GM11168 (cell line): ENCODE measurements around the gene TCN2.
"Not testable (repeated sequence)": the region's sequence is repeated elsewhere in the genome, so short reads cannot be mapped to it uniquely, and the experiment has no call there.

Source experiments
- in situ Hi-C: fragments of 300-500 bp; cut with MboI; formaldehyde crosslinking; loops from one replicate; pipeline ENCODE4 v1.12.0; 2022; ENCODE audit warnings: low sequenced_read_pairs; ENCODE audit not compliant: unreplicated experiment

Gene TCN2

DNA sequence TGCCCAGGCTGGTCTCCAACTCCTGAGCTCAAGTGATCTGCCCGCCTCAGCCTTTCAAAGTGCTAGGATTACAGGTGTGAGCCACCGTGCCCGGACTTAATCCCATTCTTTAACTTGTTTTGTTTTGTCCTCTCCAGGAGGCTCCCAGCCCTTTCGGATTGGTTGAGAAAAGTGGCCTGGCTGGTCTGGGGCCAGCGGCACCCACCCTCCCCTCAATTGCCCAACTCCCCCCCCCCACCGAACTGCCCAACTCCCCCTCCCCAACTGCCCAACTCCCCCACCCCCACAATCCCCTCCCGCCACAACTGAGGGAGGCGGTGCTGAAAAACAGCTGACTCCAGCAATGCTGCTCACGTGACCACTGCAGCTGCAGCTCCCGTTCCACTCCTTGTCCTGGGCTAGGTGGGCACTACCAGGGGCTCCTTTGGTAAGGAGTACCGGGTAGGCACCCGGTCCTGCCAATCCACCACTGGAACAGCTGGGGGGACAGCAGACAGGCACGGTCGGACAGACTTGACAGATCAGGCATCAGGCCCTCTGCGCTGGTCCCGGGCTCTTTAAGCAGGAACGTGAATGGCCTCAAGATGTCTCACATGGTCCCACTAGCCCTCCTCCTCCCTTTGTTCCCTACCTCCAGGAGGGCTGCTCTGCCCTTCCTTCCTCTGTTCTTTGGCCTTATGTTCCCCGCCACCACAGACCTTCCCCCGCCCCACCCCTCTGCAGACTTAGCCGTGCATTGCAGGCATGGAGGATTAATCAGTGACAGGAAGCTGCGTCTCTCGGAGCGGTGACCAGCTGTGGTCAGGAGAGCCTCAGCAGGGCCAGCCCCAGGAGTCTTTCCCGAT lies at the start of gene TCN2:
TSS of gene TCN2 (plus strand) at position 720 of the 845 bp plus-strand sequence. CDS start 158 bp downstream, outside the sequence.
- in situ Hi-C loops: no loop called here

DNA sequence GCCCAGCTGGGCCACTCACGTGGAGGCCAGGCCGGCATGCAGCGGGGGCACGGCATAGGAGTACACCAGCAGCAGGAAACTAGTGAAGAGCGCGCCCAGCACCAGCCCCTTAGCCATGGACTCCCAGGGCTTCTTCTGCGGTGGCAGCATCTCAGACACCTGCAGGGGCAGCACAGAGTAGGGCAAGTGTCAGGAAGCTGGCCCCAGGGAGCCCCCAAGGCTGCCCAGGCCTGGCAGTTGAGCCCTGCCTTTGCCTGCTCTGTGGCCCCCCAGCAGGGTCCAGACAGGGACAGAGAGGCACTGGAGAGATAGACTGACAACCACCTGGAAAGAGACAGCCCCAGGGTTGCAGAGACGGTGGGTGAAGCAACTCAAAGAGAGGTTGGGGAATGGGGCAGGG lies 49.7 kb upstream of the TCN2 start:
- in situ Hi-C loops: no loop called here

GRCh38 chr22:30559889-30560288 lies 47.1 kb upstream of the TCN2 start:
- in situ Hi-C loops: no loop called here

GRCh38 chr22:30560643-30561202 lies 46.3 kb upstream of the TCN2 start:
- in situ Hi-C loops: not testable (repeated sequence)

- in situ Hi-C loops: no loop called here
Measured at GRCh38 chr22:30561402-30562189, 45.4 kb upstream of the TCN2 start.

DNA sequence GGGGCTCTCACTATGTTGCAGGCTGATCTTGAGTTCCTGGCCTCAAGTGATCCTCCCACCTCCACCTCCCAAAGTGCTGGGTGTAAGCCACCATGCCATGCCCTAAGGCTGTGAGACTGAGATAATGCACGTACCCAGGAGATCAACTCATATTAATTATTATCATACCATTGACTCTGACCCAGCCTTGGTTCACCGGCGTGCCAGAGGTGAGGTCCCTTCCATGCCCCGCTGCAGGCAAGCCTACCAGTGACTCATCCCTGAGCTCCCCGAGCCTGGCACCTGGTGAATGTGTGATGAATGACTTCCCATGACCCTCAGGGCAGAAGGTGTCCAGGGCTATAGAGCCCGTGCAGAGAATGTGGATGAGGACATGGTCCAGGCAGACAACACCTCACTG lies 44.6 kb upstream of the TCN2 start:
- in situ Hi-C loops: no loop called here

- in situ Hi-C loops: no loop called here
Measured at GRCh38 chr22:30564045-30564760, 42.8 kb upstream of the TCN2 start.

- in situ Hi-C loops: no loop called here
Measured at GRCh38 chr22:30564761-30565119, 42.2 kb upstream of the TCN2 start.

DNA sequence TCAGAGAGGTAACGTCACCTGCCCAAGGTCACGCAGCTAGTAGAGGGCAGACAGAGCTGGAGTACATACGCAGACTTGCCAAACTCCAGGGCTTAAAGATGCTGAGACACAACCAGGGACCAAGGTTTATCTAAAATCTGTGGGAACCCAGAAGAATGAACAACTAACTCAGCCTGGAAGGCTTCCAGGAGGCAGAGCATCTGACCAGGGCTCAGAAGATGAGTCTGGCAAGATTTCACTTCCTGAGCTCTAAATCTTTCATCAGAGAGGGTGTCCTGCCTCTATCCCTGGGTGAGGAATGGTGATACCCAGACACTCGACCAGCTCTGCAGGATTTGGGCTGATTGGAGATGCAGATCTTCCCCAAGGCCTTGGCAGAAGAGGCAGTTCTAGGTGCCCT lies 41.6 kb upstream of the TCN2 start:
- in situ Hi-C loops: no loop called here

DNA sequence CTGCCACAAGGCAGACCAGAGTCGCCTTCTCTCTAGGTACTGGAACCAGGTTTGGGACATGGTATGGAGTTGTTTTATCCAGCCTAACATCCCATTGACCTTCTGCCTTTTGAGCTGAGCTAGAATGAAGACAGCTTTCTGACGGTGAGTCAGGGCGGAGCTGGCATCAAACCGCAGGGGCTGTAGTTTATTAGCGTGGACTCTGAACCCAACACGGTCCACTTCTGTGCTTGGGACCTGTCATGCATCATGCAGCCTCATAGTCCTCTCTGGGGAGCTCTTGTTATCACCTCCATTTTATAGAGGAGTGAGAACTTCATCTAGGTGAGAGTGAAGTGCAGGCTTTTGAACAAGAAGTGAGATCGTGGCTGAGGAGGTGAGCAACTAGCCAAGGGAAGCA lies 40.8 kb upstream of the TCN2 start:
- in situ Hi-C loops: no loop called here

- in situ Hi-C loops: not testable (repeated sequence)
Measured at GRCh38 chr22:30567277-30567676, 39.7 kb upstream of the TCN2 start.

DNA sequence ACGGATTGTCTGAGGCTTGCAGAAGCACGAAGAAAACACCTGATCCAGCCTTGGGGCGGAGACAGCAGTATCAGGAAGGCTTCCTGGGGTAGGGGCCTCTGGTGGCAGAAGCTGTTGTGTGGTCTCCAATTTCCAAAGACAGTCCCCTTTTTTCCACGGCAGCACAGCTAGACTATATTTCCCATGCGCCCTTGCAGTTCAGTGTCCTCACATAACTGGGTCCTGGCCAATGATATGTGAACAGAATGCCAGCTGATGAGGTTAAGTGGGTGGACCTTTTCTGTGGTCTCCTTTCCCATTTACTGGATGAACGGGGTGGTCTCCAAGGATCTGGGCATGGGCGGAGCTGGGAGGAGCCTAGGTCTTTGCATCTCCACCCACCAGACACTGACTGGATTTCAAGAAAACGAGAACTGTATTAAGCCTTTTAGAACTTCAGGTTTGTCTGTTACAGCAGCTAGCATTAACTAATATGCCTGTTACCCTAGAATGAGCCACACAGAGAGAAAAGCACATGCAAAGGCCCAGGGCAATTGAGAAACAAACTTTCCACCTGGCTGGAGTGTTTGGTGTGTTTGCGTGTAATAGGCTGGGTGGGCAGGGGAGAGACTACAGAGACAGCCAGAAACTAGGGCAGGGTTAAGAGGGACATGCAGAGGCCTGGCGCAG lies 38.7 kb upstream of the TCN2 start:
- in situ Hi-C loops: no loop called here

DNA sequence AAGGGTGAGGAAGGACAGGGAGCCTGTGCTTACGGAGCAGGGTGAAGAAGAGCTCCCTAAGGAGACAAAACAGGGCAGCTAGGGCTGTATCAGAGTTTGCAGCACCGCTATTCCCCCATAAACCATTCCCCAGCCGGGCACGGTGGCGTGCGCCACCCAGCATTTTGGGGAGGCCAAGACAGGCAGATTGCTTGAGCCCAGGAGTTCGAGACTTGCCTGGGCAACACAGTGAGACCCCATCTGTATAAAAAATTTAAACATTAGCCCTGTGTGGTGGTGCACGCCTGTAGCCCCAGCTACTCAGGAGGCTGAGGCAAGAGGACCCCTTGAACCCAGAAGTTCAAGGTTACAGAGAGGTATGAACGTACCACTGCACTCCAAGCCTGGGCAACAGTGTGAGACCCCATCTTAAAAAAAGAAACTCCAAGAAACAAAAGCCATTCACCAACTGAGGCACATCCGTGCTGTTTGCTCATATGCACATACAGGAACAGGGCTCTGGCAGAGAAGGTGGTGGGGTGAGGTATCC lies 37.2 kb upstream of the TCN2 start:
- in situ Hi-C loops: no loop called here

DNA sequence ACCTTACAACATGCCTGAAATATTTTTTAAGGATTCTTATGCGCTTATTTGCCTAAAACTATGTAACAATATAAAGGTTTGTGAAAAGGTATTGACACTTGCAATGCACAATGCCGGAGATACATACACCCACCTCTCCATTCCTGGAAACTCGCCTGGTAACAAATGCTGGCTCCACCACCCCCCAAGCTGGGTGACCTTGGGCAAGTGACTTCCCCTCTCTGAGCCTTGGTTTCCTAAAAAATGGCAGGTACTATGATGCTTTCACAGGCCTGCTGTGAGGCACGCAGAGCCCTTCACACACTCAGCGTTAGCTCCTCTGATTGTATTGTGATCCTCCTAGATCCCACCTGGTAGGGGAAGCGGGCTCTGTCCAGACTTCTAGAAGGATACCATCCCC lies 34.8 kb upstream of the TCN2 start:
- in situ Hi-C loops: no loop called here

- in situ Hi-C loops: no loop called here
Measured at GRCh38 chr22:30572840-30573593, 34.0 kb upstream of the TCN2 start.

GRCh38 chr22:30573594-30574094 lies 33.3 kb upstream of the TCN2 start:
- in situ Hi-C loops: no loop called here

- in situ Hi-C loops: no loop called here
Measured at GRCh38 chr22:30574095-30574981, 32.6 kb upstream of the TCN2 start, which contains the start of gene GAL3ST1. TSS of gene GAL3ST1 (minus strand) at chr22:30574665. CDS start at chr22:30557392, 17,273 bp downstream.
